Measurements from ENCODE around the gene ALOX12B. TPM values are rescaled to one million over a fixed set of nuclear protein-coding genes. Genes with fewer than 3 reads are reported as not detected.

The ALOX12B gene
- total and polyA plus RNA-seq, 2 of the 8 experiments (the other 6 are each of a cell fraction or from before 2014, with no cell fraction given): 0.86 TPM; not detected in 1

GRCh38 chr17:8031950-8032349, 55.6 kb downstream of the ALOX12B start (continued):
- TF ChIP-seq USF2 (IDR thresholded peaks at IDR 0.05; ENCODE audit: low read length): no peak
- no peak for TF ChIP-seq BCL11A (IDR thresholded peaks at IDR 0.05; ENCODE audit: low read depth in 2 of 2, low read length in 2 of 2)
- no peak for TF ChIP-seq SP4 (IDR thresholded peaks at IDR 0.05; ENCODE audit: low read length)
- no peak for TF ChIP-seq ZNF274 (IDR thresholded peaks at IDR 0.05; ENCODE audit: borderline replicate concordance, extremely low read depth, low read length)
- TF ChIP-seq RBBP5 (IDR thresholded peaks at IDR 0.05; ENCODE audit: borderline replicate concordance, low read depth, low read length): no peak
